Subcutaneous adipose tissue (tissue), 4 donors: ENCODE data around the gene CYP26A1. TPM values are rescaled to one million over a fixed set of nuclear protein-coding genes. Genes with fewer than 3 reads are reported as not detected.

Experiments used
- CTCF ChIP-seq: fragments of 450-650 bp; IDR thresholded peaks from one replicate; pipeline ENCODE4 v1.5.1; 2016; ENCODE audit warnings: low read depth, mild to moderate bottlenecking, control low read depth, antibody characterized with exemption, moderate library complexity
- total RNA-seq, 4 donors: library from RNA; depleted of rRNA; stranded (reverse); fragments of >200 nt; gene quantifications; one replicate each; pipeline ENCODE4 v1.1.0, GENCODE V29; 2016

Gene CYP26A1
- total RNA-seq, 4 donors from 2014 or later, result not detected

GRCh38 chr10:93096901-93097300, 23.2 kb downstream of the CYP26A1 start:
- no peak for TF ChIP-seq CTCF

- no peak for TF ChIP-seq CTCF
These were observed 23.7 kb downstream of the CYP26A1 start for GRCh38 chr10:93097386-93097785.

- TF ChIP-seq CTCF, result no peak
These were observed 25.1 kb downstream of the CYP26A1 start for GRCh38 chr10:93098816-93099215.

GRCh38 chr10:93099670-93100069, 26.0 kb downstream of the CYP26A1 start:
- no peak for TF ChIP-seq CTCF

GRCh38 chr10:93103953-93104352, 30.3 kb downstream of the CYP26A1 start:
- TF ChIP-seq CTCF, result no peak

GRCh38 chr10:93106631-93107072, 33.0 kb downstream of the CYP26A1 start:
- no peak for TF ChIP-seq CTCF

- TF ChIP-seq CTCF, result no peak
These were observed 36.9 kb downstream of the CYP26A1 start for GRCh38 chr10:93110472-93111146.
